ENCODE data around the gene WDR13.
A peak's percentile ranks its signal among the peaks of the same experiment; 100 is the strongest.
"Not testable (repeated sequence)": the region's sequence is repeated elsewhere in the genome, so short reads cannot be mapped to it uniquely, and the experiment has no call there.

Gene WDR13

GRCh38 chrX:48597353-48598264 lies at the start of gene WDR13:
TSS of gene WDR13 (plus strand) at chrX:48597492. CDS start at chrX:48597997, 505 bp downstream.
- peak; percentile 75 to 84 for DNase-seq (ENCODE audit: low read depth in 2 of 2)

GRCh38 chrX:48548871-48549270 lies 48.4 kb upstream of the WDR13 start:
- no peak for DNase-seq (ENCODE audit: low read depth in 2 of 2)

GRCh38 chrX:48555731-48556325 lies 41.5 kb upstream of the WDR13 start:
- not testable (repeated sequence) for DNase-seq (ENCODE audit: low read depth in 2 of 2)

- no peak for DNase-seq (ENCODE audit: low read depth in 2 of 2)
Observed at GRCh38 chrX:48558271-48558670, 39.0 kb upstream of the WDR13 start.

- DNase-seq (ENCODE audit: low read depth in 2 of 2), result no peak
Observed at GRCh38 chrX:48559636-48560035, 37.7 kb upstream of the WDR13 start.

- no peak for DNase-seq (ENCODE audit: low read depth in 2 of 2)
Observed at GRCh38 chrX:48560056-48560455, 37.2 kb upstream of the WDR13 start.

- no peak for DNase-seq (ENCODE audit: low read depth in 2 of 2)
Observed at GRCh38 chrX:48560681-48561080, 36.6 kb upstream of the WDR13 start.

- no peak for DNase-seq (ENCODE audit: low read depth in 2 of 2)
Observed at GRCh38 chrX:48569958-48570357, 27.3 kb upstream of the WDR13 start.

- no peak for DNase-seq (ENCODE audit: low read depth in 2 of 2)
Observed at GRCh38 chrX:48573690-48574269, 23.5 kb upstream of the WDR13 start.

- peak; percentile 79 to 87 for DNase-seq (ENCODE audit: low read depth in 2 of 2)
Observed at GRCh38 chrX:48574270-48575266, 22.7 kb upstream of the WDR13 start, which contains the start of gene RBM3. TSS of gene RBM3 (plus strand) at chrX:48574484. CDS start at chrX:48575181, 697 bp downstream.

GRCh38 chrX:48575642-48576041 lies 21.6 kb upstream of the WDR13 start:
- no peak for DNase-seq (ENCODE audit: low read depth in 2 of 2)

GRCh38 chrX:48576108-48576507 lies 21.2 kb upstream of the WDR13 start:
- DNase-seq (ENCODE audit: low read depth in 2 of 2), result no peak

- DNase-seq (ENCODE audit: low read depth in 2 of 2), result no peak
Observed at GRCh38 chrX:48578661-48579128, 18.6 kb upstream of the WDR13 start.

GRCh38 chrX:48579259-48579658 lies 18.0 kb upstream of the WDR13 start:
- DNase-seq (ENCODE audit: low read depth in 2 of 2), result no peak

GRCh38 chrX:48580662-48581061 lies 16.6 kb upstream of the WDR13 start:
- no peak for DNase-seq (ENCODE audit: low read depth in 2 of 2)

GRCh38 chrX:48584698-48585097 lies 12.6 kb upstream of the WDR13 start:
- no peak for DNase-seq (ENCODE audit: low read depth in 2 of 2)

- DNase-seq (ENCODE audit: low read depth in 2 of 2), result no peak
Observed at GRCh38 chrX:48589482-48590162, 7.7 kb upstream of the WDR13 start.

- no peak for DNase-seq (ENCODE audit: low read depth in 2 of 2)
Observed at GRCh38 chrX:48590203-48591103, 6.8 kb upstream of the WDR13 start.

GRCh38 chrX:48591255-48591791 lies 6.0 kb upstream of the WDR13 start:
- DNase-seq (ENCODE audit: low read depth in 2 of 2), result no peak
